EH (cell line): ENCODE data around the gene MAPK8IP3.

ENCODE experiments used
- DNase-seq: peaks from one replicate; pipeline ENCODE4 v3.0.0-alpha.2; 2015; ENCODE audit warnings: low read depth

MAPK8IP3 gene

GRCh38 chr16:1763521-1764511 is 57.8 kb downstream of the MAPK8IP3 start:
- DNase-seq, result peak; percentile 35

DNA sequence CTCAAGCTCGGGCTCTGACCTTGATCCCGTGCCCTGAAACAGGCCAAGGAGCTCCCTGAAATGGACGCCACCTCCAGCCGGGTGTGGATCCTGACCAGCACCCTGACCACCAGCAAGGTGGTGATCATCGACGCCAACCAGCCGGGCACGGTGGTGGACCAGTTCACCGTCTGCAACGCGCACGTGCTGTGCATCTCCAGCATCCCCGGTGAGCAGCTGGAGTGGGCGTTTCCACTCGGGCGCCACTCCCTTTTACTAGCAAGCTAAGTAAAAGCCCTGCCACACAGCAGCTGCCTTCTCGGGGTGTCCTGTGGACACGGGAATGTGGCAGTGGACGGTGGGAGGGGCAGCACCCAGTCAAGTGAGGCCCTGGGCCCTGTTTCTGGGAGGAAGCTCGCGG is 59.0 kb downstream of the MAPK8IP3 start:
- no peak for DNase-seq

GRCh38 chr16:1765826-1766225 is 59.8 kb downstream of the MAPK8IP3 start:
- DNase-seq, result no peak

GRCh38 chr16:1766231-1766630 is 60.2 kb downstream of the MAPK8IP3 start:
- no peak for DNase-seq

GRCh38 chr16:1766701-1767100 is 60.7 kb downstream of the MAPK8IP3 start:
- DNase-seq, result no peak

- no peak for DNase-seq
Measured at GRCh38 chr16:1767116-1767994, 61.4 kb downstream of the MAPK8IP3 start.

DNA sequence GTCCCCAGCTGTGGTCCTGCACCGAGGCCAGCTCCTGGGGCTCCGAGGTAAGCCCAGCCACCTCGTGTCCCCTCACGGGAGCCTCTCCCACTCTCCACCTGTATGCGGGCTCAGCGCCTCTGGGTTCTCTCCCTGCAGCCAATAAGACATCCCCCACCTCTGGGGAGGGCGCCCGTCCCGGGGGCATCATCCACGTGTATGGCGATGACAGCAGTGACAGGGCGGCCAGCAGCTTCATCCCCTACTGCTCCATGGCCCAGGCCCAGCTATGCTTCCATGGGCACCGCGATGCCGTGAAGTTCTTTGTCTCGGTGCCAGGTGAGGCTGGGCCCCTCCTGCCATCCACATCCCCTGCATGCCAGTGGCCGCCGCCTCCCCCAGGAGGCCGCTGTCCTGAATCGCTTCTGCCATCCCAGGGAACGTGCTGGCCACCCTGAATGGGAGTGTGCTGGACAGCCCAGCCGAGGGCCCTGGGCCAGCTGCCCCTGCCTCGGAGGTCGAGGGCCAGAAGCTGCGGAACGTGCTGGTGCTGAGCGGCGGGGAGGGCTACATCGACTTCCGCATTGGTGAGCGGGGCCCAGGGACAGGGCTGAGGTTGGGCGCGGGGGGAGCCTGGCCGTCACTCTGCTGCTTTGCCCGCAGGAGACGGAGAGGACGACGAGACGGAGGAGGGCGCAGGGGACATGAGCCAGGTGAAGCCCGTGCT is 62.2 kb downstream of the MAPK8IP3 start:
- DNase-seq, result no peak

DNA sequence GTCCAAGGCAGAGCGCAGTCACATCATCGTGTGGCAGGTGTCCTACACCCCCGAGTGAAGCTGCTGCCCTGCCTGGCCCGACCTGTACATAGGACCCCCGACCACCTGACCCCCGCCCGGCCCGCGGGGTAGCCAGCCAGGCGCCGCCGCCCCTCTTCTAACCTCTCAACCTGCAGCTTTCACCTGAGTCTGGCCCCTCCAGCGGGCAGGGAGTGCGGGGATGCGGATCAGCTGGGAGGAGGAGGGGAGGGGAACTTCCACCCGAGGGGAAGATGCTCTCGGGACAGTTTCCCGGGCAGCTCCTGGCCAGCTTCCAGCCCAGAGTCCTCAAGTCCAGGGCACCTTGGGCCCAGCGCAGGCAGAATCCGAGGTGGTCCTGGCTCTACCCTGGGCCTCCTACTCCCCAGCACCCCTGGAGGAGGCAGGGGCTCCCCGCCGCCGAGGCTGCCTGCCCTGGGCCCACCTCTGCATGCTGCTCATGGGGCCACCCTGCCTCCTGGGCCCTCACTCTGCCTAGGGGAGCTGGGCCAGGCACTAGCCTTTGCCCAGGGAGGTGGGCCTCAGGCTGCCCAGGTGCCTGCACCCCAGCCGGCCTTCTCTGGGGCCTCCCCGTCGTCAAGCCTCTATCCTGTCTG is 62.9 kb downstream of the MAPK8IP3 start:
- no peak for DNase-seq

- DNase-seq, result no peak
Measured at GRCh38 chr16:1769402-1770300, 63.7 kb downstream of the MAPK8IP3 start.

- DNase-seq, result peak; percentile 50
Measured at GRCh38 chr16:1770328-1771187, 64.6 kb downstream of the MAPK8IP3 start.

DNA sequence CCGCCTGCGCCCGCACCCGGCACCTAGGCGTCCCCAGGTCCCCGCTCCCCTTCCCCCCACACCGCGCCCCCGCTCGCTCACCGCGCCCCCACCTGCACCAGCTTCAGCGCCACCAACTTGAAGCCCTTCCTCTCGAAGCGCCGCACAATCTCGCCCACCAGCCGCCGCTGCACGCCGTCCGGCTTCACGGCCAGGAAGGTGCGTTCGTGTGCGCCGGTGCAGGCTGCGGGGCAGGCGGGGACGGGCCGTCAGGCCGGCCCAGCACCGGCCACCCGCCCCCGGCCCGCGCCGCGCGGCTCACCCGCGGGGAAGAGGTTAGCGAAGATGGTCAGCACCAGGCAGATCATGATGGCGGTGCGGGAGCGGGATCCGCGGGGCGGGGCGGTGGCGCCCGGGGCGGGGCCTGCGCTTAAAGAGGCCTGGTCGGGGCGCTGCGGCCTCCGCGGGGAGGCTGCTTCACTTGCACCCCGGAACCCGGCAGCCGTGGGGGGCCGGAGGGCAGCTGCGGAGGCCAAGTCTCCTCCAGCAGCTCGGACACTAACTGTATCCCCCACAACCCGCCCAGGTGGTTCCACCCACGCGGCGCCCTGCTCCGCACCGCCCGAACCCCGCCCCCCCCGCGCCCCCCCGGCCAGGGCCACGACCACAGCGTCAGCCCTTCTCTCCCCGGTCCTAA is 65.3 kb downstream of the MAPK8IP3 start, which contains the start of gene NME3:
TSS of gene NME3 (minus strand) at position 356 of the 676 bp plus-strand sequence. CDS start at position 347, 9 bp downstream.
- peak; percentile 71 for DNase-seq

- no peak for DNase-seq
Measured at GRCh38 chr16:1771864-1772361, 65.9 kb downstream of the MAPK8IP3 start.

- peak; percentile 38 for DNase-seq
Measured at GRCh38 chr16:1772362-1772907, 66.4 kb downstream of the MAPK8IP3 start, which contains the start of gene EME2. EME2 (plus strand) TSS chr16:1772810; CDS start chr16:1773228, 418 bp downstream.

GRCh38 chr16:1772908-1773702 is 67.1 kb downstream of the MAPK8IP3 start, which contains the start of gene MRPS34:
MRPS34 (minus strand) TSS chr16:1773134; CDS start chr16:1773119, 15 bp downstream.
- peak; percentile 78 for DNase-seq

- DNase-seq, result peak; percentile 44
Measured at GRCh38 chr16:1773703-1774447, 67.9 kb downstream of the MAPK8IP3 start.

DNA sequence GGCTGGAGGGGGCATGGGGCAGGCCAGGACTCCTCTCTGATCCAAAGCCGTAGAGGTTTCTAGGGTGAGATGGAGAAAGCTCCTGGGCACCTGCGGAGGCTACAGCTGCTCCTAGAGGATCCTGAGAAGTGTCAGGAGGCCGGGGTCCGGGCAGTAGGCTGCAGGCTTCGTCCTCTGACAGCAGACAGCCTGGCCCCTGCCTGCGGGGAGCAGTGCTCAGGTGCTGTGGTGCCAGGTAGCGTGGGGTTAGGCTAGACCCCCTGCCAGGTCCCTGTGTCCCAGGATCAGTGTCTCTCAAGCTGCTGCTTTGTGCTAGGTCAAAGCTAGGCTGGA is 68.4 kb downstream of the MAPK8IP3 start:
- no peak for DNase-seq
